ENCODE measurements around the gene NXPE4. TPM values are rescaled to one million over a fixed set of nuclear protein-coding genes. Genes with fewer than 3 reads are reported as not detected.

NXPE4 gene
- total RNA-seq, 1 experiment from 2014 or later: not detected

- no peak overlapping the region; a peak in 1 of 7 replicates for H3K27ac Mint-ChIP-seq
- Histone ChIP-seq H2AFZ (ENCODE audit: low read length) (no peak overlapping the region), H3K79me1 (ENCODE audit: insufficient read depth, low read depth, low read length, poor library complexity, severe bottlenecking) (no peaks in the 10 kb centered on the region), H2BK12ac (ENCODE audit: insufficient read length, low read depth, low read length) (no peak overlapping the region), H3K4me2 (ENCODE audit: insufficient read depth, insufficient read length, low read length) (no peak overlapping the region), H2BK15ac (ENCODE audit: low read depth, low read length) (no peak overlapping the region), H3K4ac (ENCODE audit: low read depth, low read length) (no peak overlapping the region), H4K20me1 (ENCODE audit: control insufficient read depth, insufficient read depth, insufficient read length) (no peaks in the 10 kb centered on the region), H2BK20ac (ENCODE audit: low read depth, low read length, poor library complexity, severe bottlenecking) (no peak overlapping the region), H3K9me3 (ENCODE audit: control insufficient read depth, low read depth, low read length) (peaks cover 10% of the 10 kb centered on the region), H2BK5ac (ENCODE audit: insufficient read length, low read length) (no peak overlapping the region), H4K8ac (replicated peaks; ENCODE audit: insufficient read length, low read depth, low read length) (no peak overlapping the region), H4K5ac (ENCODE audit: insufficient read length, low read depth, low read length) (no peak overlapping the region), H3T11ph (ENCODE audit: low read length) (no peak overlapping the region), H3K4me1 (ENCODE audit: insufficient read depth, low read length) (no peaks in the 10 kb centered on the region), H3K18ac (ENCODE audit: insufficient read length, low read depth, low read length) (no peak overlapping the region), H2AK5ac (ENCODE audit: insufficient read length, low read length) (no peak overlapping the region), H3K79me2 (ENCODE audit: insufficient read depth, low read length) (no peaks in the 10 kb centered on the region), H4K91ac (ENCODE audit: insufficient read length, low read depth, low read length) (no peak overlapping the region), H3K27me3 (ENCODE audit: insufficient read depth, low read length) (no peaks in the 10 kb centered on the region), H3K27ac (ENCODE audit: insufficient read length, low read depth, low read length) (no peak overlapping the region), H3K23me2 (ENCODE audit: insufficient read length, low read depth, low read length, poor library complexity, severe bottlenecking) (no peaks in the 10 kb centered on the region), H3K9ac (ENCODE audit: extremely low read depth, insufficient read length, low read length) (no peak overlapping the region), H2BK120ac (ENCODE audit: low read depth, low read length, poor library complexity, severe bottlenecking) (no peak overlapping the region), H3K56ac (ENCODE audit: insufficient read length, low read depth, low read length) (no peak overlapping the region), H3K23ac (ENCODE audit: insufficient read length, low read depth, low read length) (no peak overlapping the region), H3K14ac (ENCODE audit: insufficient read depth, low read length) (no peak overlapping the region)
- H3K36me3 Mint-ChIP-seq (ENCODE audit: insufficient read depth in 1 of 3, low read depth in 3 of 3): peaks cover 1 to 8% (median 6%) of the 10 kb centered on the region in 3 experiments
- WGBS (ENCODE audit: extremely low coverage, insufficient read length, low lambda C conversion rate): no CpG with 5 or more reads among the region's 2 CpGs
- DNase-seq: no peak
- no peak overlapping the region for H3K4me3 Mint-ChIP-seq
- H3K9me3 Mint-ChIP-seq: peaks cover 19 to 22% of the 10 kb centered on the region in 2 experiments
- no peaks in the 10 kb centered on the region for H3K4me1 Mint-ChIP-seq
- no peaks in the 10 kb centered on the region for H3K27me3 Mint-ChIP-seq (ENCODE audit: low read depth)
- TF ChIP-seq, protein P1, sequence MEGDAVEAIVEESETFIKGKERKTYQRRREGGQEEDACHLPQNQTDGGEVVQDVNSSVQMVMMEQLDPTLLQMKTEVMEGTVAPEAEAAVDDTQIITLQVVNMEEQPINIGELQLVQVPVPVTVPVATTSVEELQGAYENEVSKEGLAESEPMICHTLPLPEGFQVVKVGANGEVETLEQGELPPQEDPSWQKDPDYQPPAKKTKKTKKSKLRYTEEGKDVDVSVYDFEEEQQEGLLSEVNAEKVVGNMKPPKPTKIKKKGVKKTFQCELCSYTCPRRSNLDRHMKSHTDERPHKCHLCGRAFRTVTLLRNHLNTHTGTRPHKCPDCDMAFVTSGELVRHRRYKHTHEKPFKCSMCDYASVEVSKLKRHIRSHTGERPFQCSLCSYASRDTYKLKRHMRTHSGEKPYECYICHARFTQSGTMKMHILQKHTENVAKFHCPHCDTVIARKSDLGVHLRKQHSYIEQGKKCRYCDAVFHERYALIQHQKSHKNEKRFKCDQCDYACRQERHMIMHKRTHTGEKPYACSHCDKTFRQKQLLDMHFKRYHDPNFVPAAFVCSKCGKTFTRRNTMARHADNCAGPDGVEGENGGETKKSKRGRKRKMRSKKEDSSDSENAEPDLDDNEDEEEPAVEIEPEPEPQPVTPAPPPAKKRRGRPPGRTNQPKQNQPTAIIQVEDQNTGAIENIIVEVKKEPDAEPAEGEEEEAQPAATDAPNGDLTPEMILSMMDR (conservative IDR thresholded peaks at IDR 0.05): no peak
These were observed 69.9 kb downstream of the NXPE4 start for GRCh38 chr11:114525682-114526081.
